ENCODE data around the gene SHC1.
A peak's percentile ranks its signal among the peaks of the same experiment; 100 is the strongest.

The SHC1 gene

GRCh38 chr1:154955039-154955717 lies 15.4 kb downstream of the SHC1 start:
- DNase-seq, result peak in 1 of 2 experiments; percentile 29

DNA sequence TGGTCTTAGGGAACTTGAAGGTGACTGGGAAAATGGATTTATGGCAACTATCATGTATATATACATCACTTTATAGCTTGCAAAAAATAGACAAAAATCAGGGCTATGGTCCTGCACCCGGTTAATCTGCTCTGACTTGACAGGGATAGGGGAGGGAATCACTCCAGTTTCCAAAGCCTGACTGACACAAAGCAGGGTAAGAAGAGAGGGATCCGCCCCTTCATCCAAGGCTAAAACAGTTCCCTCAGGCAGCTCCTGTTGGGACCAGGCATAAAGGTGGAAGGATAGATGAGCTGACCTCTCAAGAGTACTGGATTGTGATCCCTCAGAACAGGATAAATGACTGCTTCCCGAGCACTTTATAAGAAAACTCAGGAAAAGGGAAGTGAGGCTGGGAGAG lies 16.0 kb downstream of the SHC1 start:
- no peak for DNase-seq

DNA sequence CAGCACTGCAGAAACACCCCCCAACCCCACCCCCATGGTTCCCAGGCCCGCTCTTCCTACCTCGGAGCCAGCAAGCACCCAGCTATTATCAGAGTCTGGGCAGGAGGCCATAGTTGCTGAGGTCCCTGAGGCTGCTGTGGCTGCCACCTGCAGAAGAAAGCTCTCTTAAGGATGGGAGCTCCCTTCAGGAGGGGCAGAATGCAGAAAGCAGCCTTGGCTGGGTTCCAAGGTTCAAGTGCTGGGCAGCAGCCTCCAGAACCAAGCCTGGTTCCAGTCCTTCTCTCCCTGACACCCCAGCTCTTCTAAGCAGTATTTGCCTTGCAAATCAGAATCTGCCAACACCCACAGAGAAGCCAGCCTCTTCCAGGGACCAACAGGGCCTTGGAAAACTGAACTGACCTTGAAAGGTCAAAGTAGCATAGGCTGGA lies 16.9 kb downstream of the SHC1 start:
- no peak for DNase-seq

- no peak for DNase-seq
Measured at GRCh38 chr1:154952664-154953063, 17.9 kb downstream of the SHC1 start.

DNA sequence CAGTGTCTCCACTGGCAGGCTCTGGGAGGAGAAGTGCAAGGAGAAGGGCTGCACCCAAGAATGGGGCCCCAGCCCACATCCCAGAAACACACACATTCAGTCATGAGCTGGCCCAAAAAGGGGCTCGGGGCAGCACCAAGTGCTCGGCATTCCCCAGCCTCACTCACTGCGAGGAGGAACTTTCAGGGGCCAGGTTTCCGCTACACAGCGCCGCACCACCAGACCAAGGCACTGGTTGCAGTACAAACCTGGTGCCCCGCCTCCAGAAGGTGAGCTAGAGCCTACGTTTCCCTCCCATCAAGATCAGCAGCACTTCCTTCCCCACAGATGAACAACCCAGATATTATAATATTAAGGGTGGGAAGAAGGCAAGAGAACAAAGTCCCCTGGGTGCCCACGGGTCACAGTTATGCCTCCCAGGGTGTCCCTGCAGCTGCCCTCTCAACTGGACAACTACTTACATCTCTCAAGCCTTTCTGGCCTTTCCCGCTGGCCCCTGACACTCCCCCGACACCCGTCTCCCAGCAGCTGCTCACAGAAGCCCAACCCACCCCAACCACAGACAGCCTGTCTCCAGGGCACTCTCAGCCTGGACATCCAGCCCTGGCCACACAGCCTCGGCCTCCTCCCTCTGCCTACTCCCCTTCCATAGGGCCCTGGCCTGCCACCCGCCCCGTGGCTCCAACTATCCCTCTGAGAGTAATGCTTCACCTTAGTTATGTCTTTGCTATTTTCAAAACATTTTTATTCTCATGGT lies 18.5 kb downstream of the SHC1 start:
- DNase-seq, result no peak

DNA sequence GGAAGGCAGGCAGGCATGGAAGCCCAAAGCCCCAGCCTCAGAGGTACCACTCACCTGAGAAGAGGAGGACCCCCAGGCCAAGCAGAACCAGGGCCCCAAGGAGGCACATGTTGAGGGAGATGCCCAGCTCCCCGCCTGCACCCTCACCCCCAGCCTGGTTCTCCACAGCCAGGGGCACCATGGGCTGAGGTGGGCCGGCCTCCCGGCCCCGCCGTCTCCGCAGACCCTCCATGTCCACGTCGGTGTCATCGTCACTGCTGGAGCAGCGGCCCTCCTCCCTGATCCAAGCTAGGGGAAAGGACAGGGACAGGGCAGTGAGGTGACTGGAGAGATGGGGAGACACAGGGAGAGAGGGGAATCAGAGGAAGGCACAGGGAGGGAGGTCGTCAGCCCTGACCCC lies 22.5 kb downstream of the SHC1 start:
- no peak for DNase-seq

GRCh38 chr1:154945962-154946850 lies 24.3 kb downstream of the SHC1 start:
- DNase-seq, result no peak

GRCh38 chr1:154945160-154945961 lies 25.2 kb downstream of the SHC1 start:
- no peak for DNase-seq

DNA sequence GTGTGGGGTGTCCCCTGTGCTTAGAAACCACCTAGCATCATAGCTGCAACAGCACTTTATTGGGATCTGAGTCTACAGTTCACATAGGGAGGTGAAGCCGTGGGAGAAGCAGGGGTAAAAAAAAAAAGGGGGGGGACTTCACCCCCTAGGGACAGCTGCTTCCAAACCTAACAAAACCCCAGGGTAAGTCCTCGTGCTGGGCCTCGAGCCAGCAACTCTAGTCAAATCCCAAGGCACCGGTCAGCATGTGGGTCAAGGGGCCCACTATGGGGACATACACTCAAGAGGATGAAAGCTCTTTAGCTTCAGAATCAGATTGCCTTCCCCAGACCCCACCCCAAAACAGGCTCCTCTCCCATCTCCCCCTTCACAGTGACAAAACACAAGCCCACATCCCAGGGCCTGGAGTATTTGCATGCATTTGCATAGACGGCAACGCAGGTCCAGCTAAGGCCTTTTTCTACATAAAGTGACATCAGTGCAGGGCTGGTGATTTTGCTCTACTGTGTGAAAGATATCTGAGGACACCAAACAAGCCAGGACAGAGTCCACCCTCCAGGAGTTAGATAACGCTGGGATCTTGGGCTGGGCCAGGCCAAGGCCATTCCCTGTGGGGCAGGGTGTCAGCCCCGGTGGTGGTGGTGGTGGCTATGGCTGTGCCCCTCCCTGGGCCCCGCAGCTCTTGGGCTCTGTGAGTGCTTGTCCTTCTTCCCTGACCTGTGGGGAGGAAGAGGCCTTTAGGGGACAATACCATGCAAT lies 26.0 kb downstream of the SHC1 start:
- DNase-seq, result no peak

- peak; percentile 19 to 49 for DNase-seq
Measured at GRCh38 chr1:154943649-154944400, 26.7 kb downstream of the SHC1 start.

GRCh38 chr1:154941333-154942013 lies 29.1 kb downstream of the SHC1 start:
- DNase-seq, result peak in 1 of 2 experiments; percentile 19

- DNase-seq, result no peak
Measured at GRCh38 chr1:154940651-154941194, 29.8 kb downstream of the SHC1 start.

DNA sequence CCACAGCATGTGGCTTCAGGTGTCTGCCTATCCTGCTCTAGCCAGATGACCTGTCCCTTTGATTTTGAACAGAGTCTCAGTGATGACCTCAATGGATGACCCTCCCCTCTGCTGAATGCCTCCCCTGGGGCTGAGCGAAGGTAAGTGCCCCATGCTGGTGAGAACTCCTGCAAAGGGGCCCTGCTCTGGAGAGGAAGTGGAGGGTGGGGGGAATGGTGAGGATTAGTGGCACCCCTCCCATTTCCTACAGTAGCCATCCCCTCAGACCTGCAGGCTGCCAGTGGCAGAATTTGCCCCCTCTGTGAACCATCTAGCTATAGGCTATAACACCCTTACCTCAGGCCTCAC lies 30.4 kb downstream of the SHC1 start:
- DNase-seq, result no peak

DNA sequence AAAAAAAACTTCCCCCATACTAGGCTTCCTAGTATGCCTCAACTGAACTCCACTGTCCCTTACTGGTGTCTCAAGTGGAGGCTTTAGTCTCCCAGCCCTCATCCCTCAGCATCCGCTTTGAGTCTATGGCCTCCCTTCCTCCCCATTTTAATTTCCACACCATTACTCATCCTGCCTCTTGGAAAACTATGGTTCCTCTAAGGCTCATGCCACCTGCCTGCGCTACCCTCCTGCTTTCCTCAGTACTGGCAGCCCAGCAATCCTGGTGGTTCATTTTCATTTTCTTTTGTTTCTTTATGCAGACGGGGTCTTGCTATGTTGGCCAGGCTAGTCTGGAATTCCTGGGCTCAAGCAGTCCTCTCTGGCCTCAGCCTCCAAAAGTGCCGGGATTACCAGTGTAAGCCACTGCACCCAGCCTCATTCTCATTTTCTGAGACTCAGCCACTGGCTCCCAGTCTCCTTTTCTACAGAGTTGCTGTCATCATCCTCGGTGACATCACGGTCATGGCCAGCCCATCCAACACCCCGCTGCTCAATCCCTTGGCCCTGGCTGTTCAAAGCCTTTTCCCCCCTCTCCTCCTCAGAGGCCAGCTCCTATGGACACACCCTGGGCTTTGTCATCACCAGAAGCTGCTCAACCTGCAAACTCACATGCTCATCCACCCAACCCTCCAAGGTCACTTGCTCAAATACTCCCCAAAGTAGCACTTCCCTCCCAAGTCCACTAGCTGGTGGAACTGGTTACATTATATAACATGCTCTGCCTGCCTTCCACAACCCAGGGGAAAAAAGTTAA lies 31.7 kb downstream of the SHC1 start:
- DNase-seq, result no peak

GRCh38 chr1:154937988-154938386 lies 32.6 kb downstream of the SHC1 start:
- no peak for DNase-seq

- peak; percentile 95 to 98 for DNase-seq
Measured at GRCh38 chr1:154937085-154937987, 33.2 kb downstream of the SHC1 start.

DNA sequence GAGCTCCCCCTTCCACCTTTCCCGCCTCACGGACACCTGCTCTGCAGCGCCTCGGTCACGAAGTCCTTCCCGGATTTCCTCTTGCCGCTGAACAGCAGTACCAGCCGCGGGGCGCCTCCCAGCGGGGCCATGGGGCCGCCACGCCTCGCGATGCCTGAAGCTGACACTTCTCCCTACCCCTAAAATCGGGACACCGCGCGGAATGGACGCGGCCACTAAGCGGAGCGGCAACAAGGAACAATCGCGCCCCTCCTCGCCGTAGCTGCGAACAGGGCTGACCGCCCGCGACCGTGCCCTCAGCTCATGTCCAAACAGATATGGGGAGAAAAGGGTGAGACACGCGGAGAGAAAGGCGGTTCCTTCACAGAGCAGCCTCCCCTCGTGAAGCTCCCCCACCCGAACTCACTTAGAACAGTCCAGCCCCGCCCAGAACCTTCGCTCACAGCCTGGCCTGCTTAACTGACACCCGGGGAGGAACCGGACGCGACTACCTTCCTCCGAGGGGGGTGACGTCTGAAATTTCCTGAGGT lies 33.9 kb downstream of the SHC1 start, which contains the start of gene PMVK:
PMVK (minus strand) TSS at position 165 of the 530 bp plus-strand sequence; CDS start at position 131, 34 bp downstream.
- peak; percentile 96 to 98 for DNase-seq
